A549 (cell line): ENCODE measurements around the gene ACSM6. TPM values are rescaled to one million over a fixed set of nuclear protein-coding genes. Genes with fewer than 3 reads are reported as not detected.
A peak's percentile ranks its signal among the peaks of the same experiment; 100 is the strongest.

Experiments
- ATAC-seq, 2 experiments: fragments of 200-7000 bp in 1 of 2; fragments of >200 bp in 1 of 2; cut with Nextera tagmentation in 1 of 2; cut with Tn5 transposase in 1 of 2; 3 replicates each; pipeline versions ENCODE4 v1.8.0 to v1.9.1; 2018 to 2020; ENCODE audit warnings: mild to moderate bottlenecking in 1 of 2, moderate library complexity in 1 of 2
- CTCF ChIA-PET: fragments of 300-600 bp; sonication (Branson Sonifier 250); formaldehyde crosslinking; extraction: SDS; loops from one replicate; lab custom pipeline; 2021; ENCODE audit warnings: antibody characterized with exemption, inconsistent platforms; lab: Yijun Ruan, JAX
- POLR2A ChIA-PET: fragments of 350-600 bp; formaldehyde crosslinking; extraction: SDS; loops from one replicate; lab custom pipeline; 2021; ENCODE audit warnings: antibody characterized with exemption, inconsistent platforms; lab: Yijun Ruan, JAX
- DNase-seq, 2 experiments: peaks; one replicate each; pipeline versions ENCODE4 v3.0.0 to v3.0.0-alpha.2; 2011 to 2016; ENCODE audit warnings: low read depth in 1 of 2, low spot score in 1 of 2
- FAIRE-seq: peaks from 2 replicates; lab custom pipeline; 2011; peaks lifted over from hg19 to GRCh38; lab: Jason Lieb, UNC
- H3K27ac ChIP-seq, 2 experiments: fragments of >200 bp; sonication (Bioruptor Twin); formaldehyde crosslinking; 3 replicates each; pipeline ENCODE4 v1.5.1; 2016 to 2017
- H3K4me1 ChIP-seq: fragments of >200 bp; sonication (Bioruptor Twin); formaldehyde crosslinking; 3 replicates; pipeline ENCODE4 v1.6.1; 2016
- H3K4me2 ChIP-seq: fragments of >200 bp; sonication (Bioruptor Twin); formaldehyde crosslinking; 3 replicates; pipeline ENCODE4 v1.6.1; 2016
- H3K4me3 ChIP-seq: fragments of >200 bp; sonication (Bioruptor Twin); formaldehyde crosslinking; 3 replicates; pipeline ENCODE4 v1.5.1; 2016
- H3K9me3 ChIP-seq: fragments of >200 bp; sonication (Bioruptor Twin); formaldehyde crosslinking; 3 replicates; pipeline ENCODE4 v1.6.1; 2016
- ATOH8 ChIP-seq: fragments of 250-450 bp; sonication (Bioruptor Pico); IDR thresholded peaks from 2 replicates; pipeline ENCODE4 v1.5.0; 2020; ENCODE audit warnings: low read depth, mild to moderate bottlenecking, moderate library complexity
- BHLHE40 ChIP-seq: IDR thresholded peaks from 2 replicates; pipeline ENCODE4 v1.6.1; 2012; ENCODE audit warnings: low read depth, low read length, inconsistent platforms
- CHD2 ChIP-seq: fragments of 150-350 bp; IDR thresholded peaks from 2 replicates; pipeline ENCODE4 v1.6.1; 2014; ENCODE audit warnings: low read length; ENCODE audit not compliant: partially characterized antibody
- EHMT2 ChIP-seq: fragments of 200-600 bp; sonication (generic); IDR thresholded peaks from 2 replicates; pipeline ENCODE4 v1.6.1; 2016; ENCODE audit warnings: antibody characterized with exemption, low read depth, mild to moderate bottlenecking, moderate library complexity
- EP300 ChIP-seq, 2 experiments: fragments of >200 bp; sonication (Bioruptor Twin); formaldehyde crosslinking; IDR thresholded peaks; 2 replicates in 1 of 2; 3 replicates in 1 of 2; pipeline ENCODE4 v1.6.1; 2016 to 2017
- FOSL2 ChIP-seq, 2 experiments: fragments of 450-650 bp in 1 of 2; fragments of >200 bp in 1 of 2; sonication (Bioruptor Twin) in 1 of 2; formaldehyde crosslinking; IDR thresholded peaks; 2 replicates each; pipeline versions ENCODE4 v1.5.0 to v1.6.1; 2016 to 2020; ENCODE audit warnings: mild to moderate bottlenecking in 1 of 2, moderate library complexity in 1 of 2
- HOXA7 ChIP-seq: fragments of 250-450 bp; sonication (Bioruptor Pico); IDR thresholded peaks from 2 replicates; pipeline ENCODE4 v1.5.0; 2020; ENCODE audit warnings: mild to moderate bottlenecking, moderate library complexity
- HOXB13 ChIP-seq: fragments of 250-450 bp; sonication (Bioruptor Pico); IDR thresholded peaks from 2 replicates; pipeline ENCODE4 v1.5.0; 2020; ENCODE audit warnings: low read depth, mild to moderate bottlenecking, moderate library complexity
- JUNB ChIP-seq: fragments of >200 bp; sonication (Bioruptor Twin); formaldehyde crosslinking; IDR thresholded peaks from 2 replicates; pipeline ENCODE4 v1.6.1; 2016
- KDM1A ChIP-seq: fragments of 200-600 bp; sonication (generic); IDR thresholded peaks from 2 replicates; pipeline ENCODE4 v1.6.1; 2016; ENCODE audit warnings: low read depth, mild to moderate bottlenecking
- MAZ ChIP-seq: fragments of 150-350 bp; IDR thresholded peaks from 2 replicates; pipeline ENCODE4 v1.6.1; 2014; ENCODE audit warnings: antibody characterized with exemption, low read depth, low read length, borderline replicate concordance
- NFE2L2 ChIP-seq: fragments of 150-350 bp; conservative IDR thresholded peaks from 2 replicates; pipeline ENCODE4 v1.6.1; 2014; ENCODE audit warnings: low read length
- NR3C1 ChIP-seq: fragments of >200 bp; sonication (Bioruptor Twin); formaldehyde crosslinking; IDR thresholded peaks from 3 replicates; pipeline ENCODE4 v1.6.1; 2017
- PHF8 ChIP-seq: fragments of 200-600 bp; sonication (generic); IDR thresholded peaks from 2 replicates; pipeline ENCODE4 v1.6.1; 2016; ENCODE audit warnings: low read depth, mild to moderate bottlenecking, antibody characterized with exemption, moderate library complexity, borderline replicate concordance
- RAD21 ChIP-seq, 2 experiments: fragments of >200 bp in 1 of 2; sonication (Bioruptor Twin) in 1 of 2; formaldehyde crosslinking in 1 of 2; IDR thresholded peaks in 1 of 2; conservative IDR thresholded peaks in 1 of 2; 2 replicates in 1 of 2; 3 replicates in 1 of 2; pipeline ENCODE4 v1.6.1; 2012 to 2018; ENCODE audit warnings: inconsistent platforms in 1 of 2
- SMC3 ChIP-seq: fragments of >200 bp; sonication (Bioruptor Twin); formaldehyde crosslinking; IDR thresholded peaks from 3 replicates; pipeline ENCODE4 v1.6.1; 2018; ENCODE audit warnings: inconsistent platforms
- TFCP2L1 ChIP-seq: fragments of 250-450 bp; sonication (Bioruptor Pico); IDR thresholded peaks from 2 replicates; pipeline ENCODE4 v1.5.0; 2021; ENCODE audit warnings: mild to moderate bottlenecking
- ZC3H11A ChIP-seq: fragments of 450-650 bp; IDR thresholded peaks from 2 replicates; pipeline ENCODE4 v1.6.1; 2014; ENCODE audit warnings: antibody characterized with exemption, mild to moderate bottlenecking
- ZNF302 ChIP-seq: fragments of 250-450 bp; sonication (Bioruptor Pico); IDR thresholded peaks from 2 replicates; pipeline ENCODE4 v1.9.0; 2021; ENCODE audit warnings: inconsistent platforms, mild to moderate bottlenecking, moderate library complexity
- WGBS: methylation state at CpG from one replicate; pipeline ENCODE4 v1.1.6; 2017; ENCODE audit errors: missing lambda C conversion rate; 5-methylcytosine and 5-hydroxymethylcytosine counted together
- polyA minus RNA-seq: library from RNA; depleted of rRNA, polyadenylated mRNA; stranded (reverse); fragments of >200 nt; gene quantifications from 2 replicates; pipeline ENCODE4 v1.2.3, GENCODE V29; 2011; rRNA and poly(A)+ RNA removed
- polyA plus RNA-seq, 4 experiments: library from polyadenylated mRNA; depleted of rRNA in 3 of 4; stranded (reverse); fragments of >200 nt; fragmentation: RNase III in 1 of 4; extraction: RNeasy Plus Mini Kit Qiagen cat#74134 plus additional on column Dnase treatment in 1 of 4; gene quantifications; 2 replicates in 3 of 4; 3 replicates in 1 of 4; pipeline ENCODE4 v1.2.3, GENCODE V29; 2011 to 2017
- TF ChIP-seq, protein P1 (sequence below): fragments of 250-450 bp; sonication (Bioruptor Pico); IDR thresholded peaks from 2 replicates; pipeline ENCODE4 v1.5.0; 2021; ENCODE audit warnings: mild to moderate bottlenecking, moderate library complexity, borderline replicate concordance

Gene ACSM6, protein sequence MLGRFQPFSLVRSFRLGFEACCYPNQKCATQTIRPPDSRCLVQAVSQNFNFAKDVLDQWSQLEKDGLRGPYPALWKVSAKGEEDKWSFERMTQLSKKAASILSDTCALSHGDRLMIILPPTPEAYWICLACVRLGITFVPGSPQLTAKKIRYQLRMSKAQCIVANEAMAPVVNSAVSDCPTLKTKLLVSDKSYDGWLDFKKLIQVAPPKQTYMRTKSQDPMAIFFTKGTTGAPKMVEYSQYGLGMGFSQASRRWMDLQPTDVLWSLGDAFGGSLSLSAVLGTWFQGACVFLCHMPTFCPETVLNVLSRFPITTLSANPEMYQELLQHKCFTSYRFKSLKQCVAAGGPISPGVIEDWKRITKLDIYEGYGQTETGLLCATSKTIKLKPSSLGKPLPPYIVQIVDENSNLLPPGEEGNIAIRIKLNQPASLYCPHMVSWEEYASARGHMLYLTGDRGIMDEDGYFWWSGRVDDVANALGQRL
- polyA plus RNA-seq (2011; rRNA removed) (not detected in 2 replicates), polyA plus RNA-seq (2017; fragmentation: RNase III; extraction: RNeasy Plus Mini Kit Qiagen cat#74134 plus additional on column Dnase treatment) (not detected in 3 replicates), polyA minus RNA-seq (not detected in 2 replicates)
- not detected in 2 replicates for polyA plus RNA-seq (2012; cell fraction: cytosol; rRNA removed)
- polyA plus RNA-seq (2012; cell fraction: nucleus; rRNA removed), result not detected in 2 replicates

- Histone ChIP-seq H3K4me1 (no peaks in the 10 kb centered on the region), H3K4me2 (no peak within 1 kb of the TSS), H3K9me3 (no peaks in the 10 kb centered on the region), H3K4me3 (no peak within 1 kb of the TSS), H3K27ac (no peak within 1 kb of the TSS)
- 100% methylated on average over 1 of the region's 1 CpG for WGBS
- no peak for FAIRE-seq
- no peak for DNase-seq
- CTCF ChIA-PET, result interaction anchor here (1.2 to 4.3 kb wide), 3 partner anchors 49 to 184 kb away, joined by 3 to 23 read pairs (median 4); no protein-coding TSS in a partner anchor
- POLR2A ChIA-PET, result no interaction called here
- TF ChIP-seq JUNB, result no peak
- TF ChIP-seq ZC3H11A, result no peak
- TF ChIP-seq FOSL2 (IDR thresholded peaks at IDR 0.05), result no peak
- no peak for TF ChIP-seq FOSL2 (CRISPR knock-in tag; IDR thresholded peaks at IDR 0.05)
- TF ChIP-seq BHLHE40, result no peak
- TF ChIP-seq SMC3, result no peak
- TF ChIP-seq HOXA7 (CRISPR knock-in tag), result no peak
- no peak for TF ChIP-seq PHF8
- no peak for TF ChIP-seq ZNF302 (CRISPR knock-in tag)
- no peak for TF ChIP-seq HOXB13 (CRISPR knock-in tag)
- TF ChIP-seq NFE2L2, result no peak
- TF ChIP-seq CHD2, result no peak
- no peak for TF ChIP-seq EP300 (IDR thresholded peaks at IDR 0.05)
- TF ChIP-seq TFCP2L1 (CRISPR knock-in tag), result no peak
- TF ChIP-seq EHMT2, result no peak
- TF ChIP-seq NR3C1, result no peak
- no peak for TF ChIP-seq KDM1A
- ATAC-seq, result no peak
Measured at GRCh38 chr10:95193944-95194343, at the start of gene ACSM6. ACSM6 (plus strand) TSS chr10:95194238; CDS start chr10:95194486, 248 bp downstream.

DNA sequence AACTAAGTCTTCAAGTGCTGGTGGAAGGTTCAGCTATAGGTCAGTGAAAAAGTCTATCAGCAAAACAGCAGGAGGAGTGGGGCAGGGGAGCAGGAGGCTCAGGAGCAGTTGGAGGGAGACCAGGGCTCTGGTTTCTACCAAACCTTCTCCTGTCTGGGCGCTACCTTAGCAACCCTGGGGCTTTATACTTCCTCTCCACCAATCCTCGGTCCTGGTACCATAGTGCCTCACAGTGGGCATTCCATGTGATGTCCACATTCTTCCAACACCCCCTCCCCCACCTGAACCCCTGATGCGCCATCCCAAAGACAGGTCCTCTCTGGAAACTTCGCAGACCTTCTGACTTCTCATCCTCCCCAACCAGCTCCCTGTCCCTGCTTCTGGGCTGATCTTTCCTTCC is 25.3 kb upstream of the ACSM6 start:
- H3K27ac ChIP-seq, result no peak overlapping the region
- no peak overlapping the region for H3K4me3 ChIP-seq
- no peak overlapping the region for H3K4me2 ChIP-seq
- ATAC-seq, result peak in 1 of 2 experiments; percentile 33; a peak in 2 of 6 replicates
- TF ChIP-seq RAD21 (conservative IDR thresholded peaks at IDR 0.05 in 1 of 2, IDR thresholded peaks at IDR 0.05 in 1 of 2) (0 out of 5 replicates have a peak, but pooled peaks have one; percentile 8 to 26), MAZ (no peak)
- TF ChIP-seq, all 56 proteins: peak for 1
- WGBS, result 62% methylated on average over 4 of the region's 4 CpGs
- FAIRE-seq, result no peak
- ChIA-PET POLR2A (no interaction called here), CTCF (no interaction called here)
- H3K4me1 ChIP-seq, result no peaks in the 10 kb centered on the region
- peaks cover 5% of the 10 kb centered on the region; the same call in 2 of the 3 replicates for H3K9me3 ChIP-seq
- no peak for DNase-seq

DNA sequence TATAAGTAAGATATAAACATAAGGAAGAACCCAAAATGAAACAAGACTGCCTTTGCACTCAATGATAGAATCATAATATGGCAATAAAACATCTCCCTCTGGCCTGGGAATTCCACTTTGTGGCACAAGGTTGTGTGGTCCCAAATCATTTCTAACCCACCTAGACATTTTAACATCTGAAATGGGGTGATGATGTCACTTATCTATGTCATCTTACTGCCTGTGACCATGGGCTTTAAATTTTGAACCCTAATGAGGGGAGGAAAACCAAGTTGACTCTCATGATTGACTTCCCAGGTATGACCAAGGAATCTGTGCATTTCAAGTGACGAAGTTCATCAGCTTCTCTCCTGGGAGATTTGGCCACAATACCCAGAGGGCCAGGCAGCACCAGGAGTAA is 24.5 kb upstream of the ACSM6 start:
- Histone ChIP-seq H3K4me2 (no peak overlapping the region), H3K4me3 (no peak overlapping the region), H3K27ac (no peak overlapping the region), H3K9me3 (peaks cover 5% of the 10 kb centered on the region; the same call in 2 of the 3 replicates), H3K4me1 (no peaks in the 10 kb centered on the region)
- no peak for ATAC-seq
- POLR2A ChIA-PET, result no interaction called here
- FAIRE-seq, result no peak
- TF ChIP-seq ATOH8 (CRISPR knock-in tag), result no peak
- TF ChIP-seq PHF8, result no peak
- TF ChIP-seq, protein P1, sequence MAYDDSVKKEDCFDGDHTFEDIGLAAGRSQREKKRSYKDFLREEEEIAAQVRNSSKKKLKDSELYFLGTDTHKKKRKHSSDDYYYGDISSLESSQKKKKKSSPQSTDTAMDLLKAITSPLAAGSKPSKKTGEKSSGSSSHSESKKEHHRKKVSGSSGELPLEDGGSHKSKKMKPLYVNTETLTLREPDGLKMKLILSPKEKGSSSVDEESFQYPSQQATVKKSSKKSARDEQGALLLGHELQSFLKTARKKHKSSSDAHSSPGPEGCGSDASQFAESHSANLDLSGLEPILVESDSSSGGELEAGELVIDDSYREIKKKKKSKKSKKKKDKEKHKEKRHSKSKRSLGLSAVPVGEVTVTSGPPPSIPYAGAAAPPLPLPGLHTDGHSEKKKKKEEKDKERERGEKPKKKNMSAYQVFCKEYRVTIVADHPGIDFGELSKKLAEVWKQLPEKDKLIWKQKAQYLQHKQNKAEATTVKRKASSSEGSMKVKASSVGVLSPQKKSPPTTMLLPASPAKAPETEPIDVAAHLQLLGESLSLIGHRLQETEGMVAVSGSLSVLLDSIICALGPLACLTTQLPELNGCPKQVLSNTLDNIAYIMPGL (CRISPR knock-in tag), result no peak
- CTCF ChIA-PET, result no interaction called here
- no peak for DNase-seq
- 100% methylated on average over 1 of the region's 1 CpG for WGBS
